ENCODE data around the gene CYBA. TPM values are rescaled to one million over a fixed set of nuclear protein-coding genes. Genes with fewer than 3 reads are reported as not detected.

Gene CYBA
- total and polyA plus RNA-seq, 10 of the 15 experiments (the other 5 are each of a cell fraction or from before 2014, with no cell fraction given), result 0.55 to 598 (median 258) TPM

DNA sequence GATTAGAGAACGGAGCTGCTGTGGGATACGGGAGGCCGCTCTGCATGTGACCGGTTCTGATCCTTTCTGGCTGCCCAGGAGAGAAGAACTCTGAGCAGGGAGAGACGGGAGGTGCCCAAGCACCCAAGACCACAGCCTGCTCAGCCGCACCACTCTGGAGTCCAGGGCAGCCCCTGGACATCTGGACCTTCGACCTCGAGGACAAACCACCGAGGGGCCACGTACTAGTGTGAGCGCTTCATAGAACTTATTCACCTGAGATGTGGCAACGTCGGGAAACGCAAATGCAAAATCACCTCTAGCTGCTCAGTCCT, 49.4 kb upstream of the CYBA start:
- peak overlapping the region; percentile 75 for H3K9ac ChIP-seq (ENCODE audit: control insufficient read depth, insufficient read depth, low read length)
- TF ChIP-seq E2F4 (IDR thresholded peaks at IDR 0.05; ENCODE audit: low read depth, low read length) (no peak), CHD1 (IDR thresholded peaks at IDR 0.05; ENCODE audit: low read depth, low read length) (0 out of 2 replicates have a peak, but pooled peaks have one; percentile 29)
- peaks cover 55% of the 10 kb centered on the region for H3K4me1 ChIP-seq (ENCODE audit: control insufficient read depth, insufficient read depth, low read length)
- BruUV-seq (replicated peaks), result no TSS peak
- peak overlapping the region; percentile 58; the same call in 1 of the 2 replicates for H2AFZ ChIP-seq (ENCODE audit: control insufficient read depth, low read depth, low read length)
- peak overlapping the region; percentile 95 for H3K4me2 ChIP-seq (ENCODE audit: control insufficient read depth, insufficient read depth)
- H3K27me3 ChIP-seq (replicated peaks in 1 of 2; ENCODE audit: control insufficient read depth in 2 of 2, insufficient read depth in 2 of 2, low read length in 1 of 2), result no peaks in the 10 kb centered on the region
- ATAC-seq (no peak), DNase-seq (ENCODE audit: low read depth, low spot score) (no peak), FAIRE-seq (peak; percentile 71)
- H3K36me3 ChIP-seq (ENCODE audit: control insufficient read depth in 2 of 2, insufficient read depth in 2 of 2, low read length in 1 of 2), result peaks cover 0 to 7% of the 10 kb centered on the region in 2 experiments; a peak in 2 of 4 replicates
- no peaks in the 10 kb centered on the region for H3K9me3 ChIP-seq (replicated peaks; ENCODE audit: control insufficient read depth, insufficient read depth, low read length)
- intact Hi-C loops (cut with micrococcal nuclease; ENCODE audit: unreplicated experiment) (no loop called here), in situ Hi-C loops (cut with MboI) (no loop called here)
- peaks cover 32% of the 10 kb centered on the region for H3K79me2 ChIP-seq (ENCODE audit: control insufficient read depth, insufficient read depth, low read length)
- ChIA-PET POLR2A (interaction anchor here (0.8 to 2.3 kb wide), 7 partner anchors 8 to 51 kb away, joined by 3 to 6 read pairs (median 4); partner anchors contain the start of genes MVD and SNAI3), CTCF (interaction anchor here (0.5 to 3.3 kb wide), 8 partner anchors 9 to 152 kb away, joined by 3 to 26 read pairs (median 6); partner anchors contain the start of gene MVD), SMC1A (ENCODE audit: uncharacterized antibody, unreplicated experiment) (interaction anchor here (0.7 to 1.9 kb wide), 5 partner anchors 12 to 129 kb away, joined by 3 to 7 read pairs (median 3); no protein-coding TSS in a partner anchor), RAD21 (ENCODE audit: unreplicated experiment) (interaction anchor here (2.5 kb wide), 1 partner anchor 19 kb away, joined by 10 read pairs; no protein-coding TSS in a partner anchor)
- H4K20me1 ChIP-seq (ENCODE audit: control insufficient read depth, insufficient read depth), result no peaks in the 10 kb centered on the region
- peak overlapping the region; percentile 65; the same call in 1 of the 2 replicates for H3K4me3 ChIP-seq
- peak overlapping the region; percentile 90 for H3K27ac ChIP-seq (ENCODE audit: control insufficient read depth, insufficient read depth)
- 16% methylated on average over 14 of the region's 14 CpGs for WGBS (ENCODE audit: insufficient coverage, insufficient replicate concordance, low lambda C conversion rate, missing lambda C conversion rate)

GRCh38 chr16:88699180-88699579, 48.3 kb upstream of the CYBA start:
- ChIA-PET POLR2A (no interaction called here), RAD21 (ENCODE audit: unreplicated experiment) (no interaction called here), CTCF (interaction anchor here (3.3 kb wide), 1 partner anchor 18 kb away, joined by 26 read pairs; no protein-coding TSS in a partner anchor), SMC1A (ENCODE audit: uncharacterized antibody, unreplicated experiment) (no interaction called here)
- H3K9ac ChIP-seq (ENCODE audit: control insufficient read depth, insufficient read depth, low read length), result no peak overlapping the region
- H3K27me3 ChIP-seq (replicated peaks in 1 of 2; ENCODE audit: control insufficient read depth in 2 of 2, insufficient read depth in 2 of 2, low read length in 1 of 2), result no peaks in the 10 kb centered on the region
- peaks cover 44% of the 10 kb centered on the region for H3K4me1 ChIP-seq (ENCODE audit: control insufficient read depth, insufficient read depth, low read length)
- H4K20me1 ChIP-seq (ENCODE audit: control insufficient read depth, insufficient read depth), result no peaks in the 10 kb centered on the region
- H3K36me3 ChIP-seq (ENCODE audit: control insufficient read depth in 2 of 2, insufficient read depth in 2 of 2, low read length in 1 of 2), result peaks cover 0 to 7% of the 10 kb centered on the region in 2 experiments; a peak in 2 of 4 replicates
- H2AFZ ChIP-seq (ENCODE audit: control insufficient read depth, low read depth, low read length), result no peak overlapping the region
- 91% methylated on average over 15 of the region's 16 CpGs for WGBS (ENCODE audit: insufficient coverage, insufficient replicate concordance, low lambda C conversion rate, missing lambda C conversion rate)
- intact Hi-C loops (cut with micrococcal nuclease; ENCODE audit: unreplicated experiment) (no loop called here), in situ Hi-C loops (cut with MboI) (no loop called here)
- H3K4me3 ChIP-seq, result no peak overlapping the region
- H3K9me3 ChIP-seq (replicated peaks; ENCODE audit: control insufficient read depth, insufficient read depth, low read length), result no peaks in the 10 kb centered on the region
- FAIRE-seq (no peak), ATAC-seq (no peak), DNase-seq (ENCODE audit: low read depth, low spot score) (no peak)
- TF ChIP-seq ESRRA (IDR thresholded peaks at IDR 0.05; ENCODE audit: low read length) (no peak), EGR1 (IDR thresholded peaks at IDR 0.05; ENCODE audit: borderline replicate concordance in 1 of 2, low read depth in 2 of 2, low read length in 2 of 2) (no peak), RAD51 (IDR thresholded peaks at IDR 0.05) (no peak), USF2 (IDR thresholded peaks at IDR 0.05; ENCODE audit: borderline replicate concordance, low read depth, low read length) (no peak), TARDBP (IDR thresholded peaks at IDR 0.05; ENCODE audit: borderline replicate concordance) (no peak), RUNX3 (IDR thresholded peaks at IDR 0.05; ENCODE audit: low read length) (no peak), MTA2 (IDR thresholded peaks at IDR 0.05; ENCODE audit: low read depth) (no peak), RBBP5 (conservative IDR thresholded peaks at IDR 0.05) (no peak), BACH1 (IDR thresholded peaks at IDR 0.05; ENCODE audit: borderline replicate concordance) (no peak), RAD21 (IDR thresholded peaks at IDR 0.05; ENCODE audit: insufficient read depth, low read depth, low read length) (no peak), TAF1 (IDR thresholded peaks at IDR 0.05; ENCODE audit: borderline replicate concordance, low read depth, low read length) (no peak), STAT3 (IDR thresholded peaks at IDR 0.05; ENCODE audit: low read depth, low read length) (no peak)
- no peak overlapping the region for H3K4me2 ChIP-seq (ENCODE audit: control insufficient read depth, insufficient read depth)
- BruUV-seq (replicated peaks), result no TSS peak
- H3K27ac ChIP-seq (ENCODE audit: control insufficient read depth, insufficient read depth), result no peak overlapping the region
- peaks cover 24% of the 10 kb centered on the region for H3K79me2 ChIP-seq (ENCODE audit: control insufficient read depth, insufficient read depth, low read length)

Measured in GM12878 (cell line).